OCI-LY3 (cell line): Measurements from ENCODE around the gene MYL6B.

Experiments
- H2AFZ ChIP-seq: fragments of 200-600, 300-600 bp; shearing (Covaris generic); 2 replicates; pipeline ENCODE4 v1.6.0; 2014; ENCODE audit warnings: antibody characterized with exemption, low read depth, low read length
- H3K27ac ChIP-seq: fragments of 200-600, 300-600 bp; sonication (generic); 2 replicates; pipeline ENCODE4 v1.5.1; 2014; ENCODE audit warnings: mild to moderate bottlenecking, low read length, moderate library complexity, mixed read lengths
- H3K27me3 ChIP-seq: fragments of 200-600, 300-600 bp; sonication (generic); 2 replicates; pipeline ENCODE4 v1.6.1; 2014; ENCODE audit warnings: low read depth, low read length, mixed read lengths
- H3K36me3 ChIP-seq: fragments of 200-600, 300-600 bp; sonication (generic); replicated peaks from 2 replicates; pipeline ENCODE3; 2014; ENCODE audit warnings: low read depth, low read length, mixed read lengths
- H3K4me1 ChIP-seq: fragments of 300-600, 200-600 bp; sonication (generic); 2 replicates; pipeline ENCODE4 v1.6.1; 2014; ENCODE audit warnings: low read length, mixed read lengths
- H3K4me2 ChIP-seq: fragments of 200-600, 300-600 bp; sonication (generic); 2 replicates; pipeline ENCODE4 v1.6.1; 2014; ENCODE audit warnings: low read length, mixed read lengths
- H3K4me3 ChIP-seq: fragments of 300-600, 200-600 bp; sonication (generic); 2 replicates; pipeline ENCODE4 v1.5.1; 2014; ENCODE audit warnings: antibody characterized with exemption, mild to moderate bottlenecking, low read length, moderate library complexity
- H3K79me2 ChIP-seq: fragments of 300-600, 200-600 bp; shearing (Covaris generic); 2 replicates; pipeline ENCODE4 v1.6.1; 2014; ENCODE audit warnings: mild to moderate bottlenecking, low read length, mixed read lengths
- H3K9ac ChIP-seq: fragments of 300-600, 200-600 bp; shearing (Covaris generic); 2 replicates; pipeline ENCODE4 v1.6.0; 2014; ENCODE audit warnings: mild to moderate bottlenecking, low read length, moderate library complexity
- H3K9me3 ChIP-seq: fragments of 200-600, 300-600 bp; shearing (Covaris generic); 2 replicates; pipeline ENCODE4 v1.6.1; 2014; ENCODE audit warnings: low read length, mixed read lengths; ENCODE audit not compliant: insufficient read depth
- H4K20me1 ChIP-seq: fragments of 200-600, 300-600 bp; sonication (generic); 2 replicates; pipeline ENCODE4 v1.6.1; 2016; ENCODE audit warnings: low read length, mixed read lengths; ENCODE audit not compliant: insufficient read depth
- CTCF ChIP-seq: fragments of 200-600, 300-600 bp; sonication (generic); IDR thresholded peaks from 2 replicates; pipeline ENCODE4 v1.5.1; 2014; ENCODE audit warnings: antibody characterized with exemption, low read length, low read depth
- EZH2phosphoT487 ChIP-seq: fragments of 200-600 bp; shearing (Covaris generic); IDR thresholded peaks from 2 replicates; pipeline ENCODE4 v1.6.1; 2018; ENCODE audit warnings: antibody characterized with exemption, mixed run types, low read depth

MYL6B gene

GRCh38 chr12:56128670-56129205, 23.6 kb upstream of the MYL6B start:
- Histone ChIP-seq H3K4me1 (peaks cover 29% of the 10 kb centered on the region), H3K79me2 (peaks cover 11% of the 10 kb centered on the region), H3K9ac (peak overlapping the region; percentile 94), H4K20me1 (no peaks in the 10 kb centered on the region), H3K4me3 (peak overlapping the region; percentile 97), H3K36me3 (peaks cover 30% of the 10 kb centered on the region), H3K27ac (peak overlapping the region; percentile 55; the same call in 1 of the 2 replicates), H3K4me2 (peak overlapping the region; percentile 86), H3K9me3 (no peaks in the 10 kb centered on the region), H3K27me3 (no peaks in the 10 kb centered on the region), H2AFZ (0 out of 2 replicates have a peak overlapping the region, but pooled peaks have one; percentile 49)
- no peak for TF ChIP-seq EZH2phosphoT487
- no peak for TF ChIP-seq CTCF

- Histone ChIP-seq H3K4me3 (peak overlapping the region; percentile 97), H3K27me3 (no peaks in the 10 kb centered on the region), H3K9ac (peak overlapping the region; percentile 94), H3K79me2 (peaks cover 11% of the 10 kb centered on the region), H3K36me3 (peaks cover 37% of the 10 kb centered on the region), H3K4me2 (peak overlapping the region; percentile 86), H4K20me1 (no peaks in the 10 kb centered on the region), H3K4me1 (peaks cover 29% of the 10 kb centered on the region), H3K27ac (no peak overlapping the region), H2AFZ (no peak overlapping the region), H3K9me3 (no peaks in the 10 kb centered on the region)
- TF ChIP-seq CTCF (no peak), EZH2phosphoT487 (no peak)
These were observed 23.0 kb upstream of the MYL6B start for GRCh38 chr12:56129206-56129941.

GRCh38 chr12:56129942-56130495, 22.4 kb upstream of the MYL6B start:
- Histone ChIP-seq H3K4me2 (peak overlapping the region; percentile 86), H3K9me3 (no peaks in the 10 kb centered on the region), H3K4me3 (no peak overlapping the region), H3K27me3 (no peaks in the 10 kb centered on the region), H3K79me2 (peaks cover 11% of the 10 kb centered on the region), H4K20me1 (no peaks in the 10 kb centered on the region), H3K9ac (no peak overlapping the region), H3K36me3 (peaks cover 37% of the 10 kb centered on the region), H3K4me1 (peaks cover 29% of the 10 kb centered on the region), H2AFZ (no peak overlapping the region), H3K27ac (no peak overlapping the region)
- TF ChIP-seq CTCF = no peak
- TF ChIP-seq EZH2phosphoT487 = no peak

- Histone ChIP-seq H3K4me1 (peaks cover 22% of the 10 kb centered on the region), H3K9ac (no peak overlapping the region), H3K27ac (no peak overlapping the region), H4K20me1 (no peaks in the 10 kb centered on the region), H3K4me3 (no peak overlapping the region), H3K36me3 (peaks cover 37% of the 10 kb centered on the region), H3K9me3 (no peaks in the 10 kb centered on the region), H3K4me2 (no peak overlapping the region), H2AFZ (no peak overlapping the region), H3K79me2 (peaks cover 11% of the 10 kb centered on the region), H3K27me3 (no peaks in the 10 kb centered on the region)
- TF ChIP-seq CTCF (no peak), EZH2phosphoT487 (no peak)
These were observed 21.5 kb upstream of the MYL6B start for GRCh38 chr12:56130876-56131275.
